ENCODE results near the gene ATG9B. TPM values are rescaled to one million over a fixed set of nuclear protein-coding genes. Genes with fewer than 3 reads are reported as not detected.

The ATG9B gene
- total and polyA plus RNA-seq, 2 of the 13 experiments (the other 11 are each of a cell fraction or from before 2014, with no cell fraction given): 0.24 TPM; not detected in 1

GRCh38 chr7:151034312-151035025 is 10.2 kb upstream of the ATG9B start:
- no peak overlapping the region for H3K4me3 ChIP-seq (replicated peaks in 1 of 3; ENCODE audit: insufficient read depth in 1 of 3, low read depth in 2 of 3, low read length in 3 of 3)
- ATAC-seq (no peak), DNase-seq (ENCODE audit: low spot score) (no peak), FAIRE-seq (no peak)
- BruUV-seq (replicated peaks): no TSS peak
- H3K36me3 ChIP-seq (replicated peaks in 1 of 2; ENCODE audit: control insufficient read depth in 1 of 2, insufficient read depth in 2 of 2, low read length in 2 of 2): no peaks in the 10 kb centered on the region
- H3K9me3 ChIP-seq (ENCODE audit: low read length): no peaks in the 10 kb centered on the region
- H3K27ac ChIP-seq (ENCODE audit: extremely low read length, insufficient read depth, low read length): no peak overlapping the region
- in situ Hi-C loops (cut with HindIII; ENCODE audit: extremely low pct_ligation_motif_present, low pct_unique_long_range_greater_than_20kb) (no loop called here), intact Hi-C loops (cut with micrococcal nuclease; ENCODE audit: unreplicated experiment) (no loop called here)
- H3K4me2 ChIP-seq (ENCODE audit: low read depth, low read length): no peak overlapping the region
- H3K9ac ChIP-seq (ENCODE audit: insufficient read depth, low read depth, low read length): no peak overlapping the region
- POLR2A ChIA-PET: no interaction called here
- no peaks in the 10 kb centered on the region for H3K27me3 ChIP-seq (ENCODE audit: control insufficient read depth in 1 of 2, insufficient read depth in 2 of 2, low read length in 2 of 2)
- CTCF ChIA-PET (ENCODE audit: low intra/inter-chr PET ratio, low total read pairs): no interaction called here
- no peak overlapping the region for H2AFZ ChIP-seq (ENCODE audit: low read length)
- WGBS (ENCODE audit: low lambda C conversion rate): 95% methylated on average over 12 of the region's 21 CpGs
- peaks cover 13% of the 10 kb centered on the region for H3K4me1 ChIP-seq (ENCODE audit: insufficient read depth, low read length)
- H4K20me1 ChIP-seq (ENCODE audit: insufficient read depth, low read length): no peaks in the 10 kb centered on the region
- no peaks in the 10 kb centered on the region for H3K79me2 ChIP-seq (ENCODE audit: insufficient read depth, low read length)
- TF ChIP-seq GRHL1 (CRISPR knock-in tag; conservative IDR thresholded peaks at IDR 0.05) (no peak), ADNP (CRISPR knock-in tag; IDR thresholded peaks at IDR 0.05) (no peak), STAG1 (CRISPR knock-in tag; IDR thresholded peaks at IDR 0.05) (no peak)

- H3K4me1 ChIP-seq (ENCODE audit: insufficient read depth, low read length): peaks cover 13% of the 10 kb centered on the region
- H3K79me2 ChIP-seq (ENCODE audit: insufficient read depth, low read length): no peaks in the 10 kb centered on the region
- H2AFZ ChIP-seq (ENCODE audit: low read length): no peak overlapping the region
- ATAC-seq (no peak), DNase-seq (ENCODE audit: low spot score) (no peak), FAIRE-seq (no peak)
- no peaks in the 10 kb centered on the region for H3K9me3 ChIP-seq (ENCODE audit: low read length)
- in situ Hi-C loops (cut with HindIII; ENCODE audit: extremely low pct_ligation_motif_present, low pct_unique_long_range_greater_than_20kb): no loop called here
- H3K27ac ChIP-seq (ENCODE audit: extremely low read length, insufficient read depth, low read length): no peak overlapping the region
- H3K4me3 ChIP-seq (replicated peaks in 1 of 3; ENCODE audit: insufficient read depth in 1 of 3, low read depth in 2 of 3, low read length in 3 of 3): no peak overlapping the region
- ChIA-PET POLR2A (no interaction called here), CTCF (ENCODE audit: low intra/inter-chr PET ratio, low total read pairs) (no interaction called here)
- no peaks in the 10 kb centered on the region for H4K20me1 ChIP-seq (ENCODE audit: insufficient read depth, low read length)
- intact Hi-C loops (cut with micrococcal nuclease; ENCODE audit: unreplicated experiment): no loop called here
- 88% methylated on average over 3 of the region's 5 CpGs for whole genome bisulfite sequencing (ENCODE audit: low lambda C conversion rate)
- BruUV-seq (replicated peaks): no TSS peak
- H3K9ac ChIP-seq (ENCODE audit: insufficient read depth, low read depth, low read length): no peak overlapping the region
- no peaks in the 10 kb centered on the region for H3K36me3 ChIP-seq (replicated peaks in 1 of 2; ENCODE audit: control insufficient read depth in 1 of 2, insufficient read depth in 2 of 2, low read length in 2 of 2)
- H3K4me2 ChIP-seq (ENCODE audit: low read depth, low read length): no peak overlapping the region
- no peaks in the 10 kb centered on the region for H3K27me3 ChIP-seq (ENCODE audit: control insufficient read depth in 1 of 2, insufficient read depth in 2 of 2, low read length in 2 of 2)
- TF ChIP-seq ZBTB20 (CRISPR knock-in tag; IDR thresholded peaks at IDR 0.05; ENCODE audit: borderline replicate concordance, low read depth) (no peak), ZNF768 (CRISPR knock-in tag; IDR thresholded peaks at IDR 0.05) (no peak), ZNF136 (CRISPR knock-in tag; IDR thresholded peaks at IDR 0.05; ENCODE audit: low read depth) (no peak), HMGA1 (CRISPR knock-in tag; conservative IDR thresholded peaks at IDR 0.05) (no peak), HMGXB3 (CRISPR knock-in tag; IDR thresholded peaks at IDR 0.05; ENCODE audit: borderline replicate concordance) (no peak), FOXK2 (IDR thresholded peaks at IDR 0.05) (no peak), NBN (conservative IDR thresholded peaks at IDR 0.05) (no peak)
- TF ChIP-seq, protein P1, sequence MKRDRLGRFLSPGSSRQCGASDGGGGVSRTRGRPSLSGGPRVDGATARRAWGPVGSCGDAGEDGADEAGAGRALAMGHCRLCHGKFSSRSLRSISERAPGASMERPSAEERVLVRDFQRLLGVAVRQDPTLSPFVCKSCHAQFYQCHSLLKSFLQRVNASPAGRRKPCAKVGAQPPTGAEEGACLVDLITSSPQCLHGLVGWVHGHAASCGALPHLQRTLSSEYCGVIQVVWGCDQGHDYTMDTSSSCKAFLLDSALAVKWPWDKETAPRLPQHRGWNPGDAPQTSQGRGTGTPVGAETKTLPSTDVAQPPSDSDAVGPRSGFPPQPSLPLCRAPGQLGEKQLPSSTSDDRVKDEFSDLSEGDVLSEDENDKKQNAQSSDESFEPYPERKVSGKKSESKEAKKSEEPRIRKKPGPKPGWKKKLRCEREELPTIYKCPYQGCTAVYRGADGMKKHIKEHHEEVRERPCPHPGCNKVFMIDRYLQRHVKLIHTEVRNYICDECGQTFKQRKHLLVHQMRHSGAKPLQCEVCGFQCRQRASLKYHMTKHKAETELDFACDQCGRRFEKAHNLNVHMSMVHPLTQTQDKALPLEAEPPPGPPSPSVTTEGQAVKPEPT (CRISPR knock-in tag; IDR thresholded peaks at IDR 0.05; ENCODE audit: low read depth): no peak
Measured at GRCh38 chr7:151033864-151034249, 9.6 kb upstream of the ATG9B start.
